Upper lobe of left lung (tissue), 4 donors: ENCODE results near the gene PRKD3.

Experiments
- CTCF ChIP-seq, 6 experiments: fragments of 450-650 bp in 4 of 6; fragments of 200-600 bp in 2 of 6; sonication (generic) in 2 of 6; IDR thresholded peaks; one replicate each; pipeline ENCODE4 v1.5.1; 2016 to 2019; ENCODE audit warnings: antibody characterized with exemption in 6 of 6
- POLR2A ChIP-seq, 4 donors: fragments of 450-650 bp; IDR thresholded peaks; one replicate each; pipeline ENCODE4 v1.5.1; 2016 to 2017; ENCODE audit warnings: antibody characterized with exemption in 4 of 4, mild to moderate bottlenecking in 2 of 4
- POLR2AphosphoS5 ChIP-seq, 2 donors: sonication (generic); formaldehyde crosslinking; IDR thresholded peaks; one replicate each; pipeline ENCODE4 v1.5.1; 2017; ENCODE audit warnings: antibody characterized with exemption in 2 of 2

- TF ChIP-seq CTCF (IDR thresholded peaks at IDR 0.05) (no peak), POLR2AphosphoS5 (IDR thresholded peaks at IDR 0.05) (no peak), POLR2A (IDR thresholded peaks at IDR 0.05) (no peak)
These were observed 18.6 kb downstream of the PRKD3 start for GRCh38 chr2:37306024-37306423.
